GM12878 (cell line): ENCODE results near the gene SALL4. TPM values are rescaled to one million over a fixed set of nuclear protein-coding genes. Genes with fewer than 3 reads are reported as not detected.

Source experiments
- ATAC-seq: fragments of 200-7000 bp; cut with Tn5 transposase; 3 replicates; pipeline ENCODE4 v1.9.1; 2020; ENCODE audit warnings: mild to moderate bottlenecking, moderate library complexity
- BruUV-seq: library from RNA; stranded (reverse); fragments of 400-500 nt; replicated peaks from 2 replicates; lab custom pipeline; 2021; lab: Mats Ljungman, UMichigan
- CTCF ChIA-PET: fragments of 300-600 bp; sonication (Branson Sonifier 250); formaldehyde crosslinking; extraction: SDS; loops from one replicate; lab custom pipeline; 2021; ENCODE audit warnings: inconsistent platforms; lab: Yijun Ruan, JAX
- POLR2A ChIA-PET: fragments of 350-600 bp; formaldehyde crosslinking; extraction: SDS; loops from one replicate; lab custom pipeline; 2021; ENCODE audit warnings: inconsistent platforms; lab: Charles Lee
- RAD21 ChIA-PET: fragments of 300-600 bp; sonication (Branson Sonifier 250); formaldehyde crosslinking; loops from one replicate; lab custom pipeline; 2023; ENCODE audit warnings: antibody characterized with exemption; ENCODE audit not compliant: unreplicated experiment; lab: Charles Lee
- SMC1A ChIA-PET: fragments of 300-600 bp; sonication (Branson Sonifier 250); formaldehyde crosslinking; loops from one replicate; lab custom pipeline; 2023; ENCODE audit not compliant: unreplicated experiment, uncharacterized antibody; lab: Charles Lee
- DNase-seq: peaks from one replicate; pipeline ENCODE4 v3.0.0-alpha.2; 2011; ENCODE audit warnings: low read depth, low spot score
- FAIRE-seq: peaks from 3 replicates; lab custom pipeline; 2011; peaks lifted over from hg19 to GRCh38; lab: Jason Lieb, UNC
- H2AFZ ChIP-seq: 2 replicates; pipeline ENCODE4 v1.6.0; 2011; ENCODE audit warnings: low read depth, low read length, control low read depth; ENCODE audit not compliant: control insufficient read depth
- H3K27ac ChIP-seq: 2 replicates; pipeline ENCODE4 v1.5.1; 2011; ENCODE audit warnings: control low read depth; ENCODE audit not compliant: control insufficient read depth, insufficient read depth
- H3K27me3 ChIP-seq, 2 experiments: replicated peaks in 1 of 2; 2 replicates each; pipeline versions ENCODE4 v1.6.0 to v1.6.1; 2011; ENCODE audit warnings: low read length in 1 of 2; ENCODE audit not compliant: control insufficient read depth in 2 of 2, insufficient read depth in 2 of 2
- H3K36me3 ChIP-seq, 2 experiments: 2 replicates each; pipeline ENCODE4 v1.5.1; 2011; ENCODE audit warnings: low read length in 1 of 2; ENCODE audit not compliant: control insufficient read depth in 2 of 2, insufficient read depth in 2 of 2
- H3K4me1 ChIP-seq: 2 replicates; pipeline ENCODE4 v1.6.1; 2011; ENCODE audit warnings: mild to moderate bottlenecking, low read length, moderate library complexity, mixed read lengths; ENCODE audit not compliant: control insufficient read depth, insufficient read depth
- H3K4me2 ChIP-seq: 2 replicates; pipeline ENCODE4 v1.6.0; 2011; ENCODE audit warnings: control low read depth; ENCODE audit not compliant: control insufficient read depth, insufficient read depth
- H3K4me3 ChIP-seq: fragments of 200-600 bp; sonication (generic); 2 replicates; pipeline ENCODE4 v1.5.1; 2016
- H3K79me2 ChIP-seq: 2 replicates; pipeline ENCODE4 v1.6.0; 2011; ENCODE audit warnings: low read length; ENCODE audit not compliant: control insufficient read depth, insufficient read depth
- H3K9ac ChIP-seq: 2 replicates; pipeline ENCODE4 v1.8.0; 2011; ENCODE audit warnings: low read length, control low read depth, mixed read lengths; ENCODE audit not compliant: control insufficient read depth, insufficient read depth
- H3K9me3 ChIP-seq: replicated peaks from 3 replicates; pipeline ENCODE4 v1.5.1; 2011; ENCODE audit warnings: mild to moderate bottlenecking, low read length; ENCODE audit not compliant: control insufficient read depth, insufficient read depth
- H4K20me1 ChIP-seq: 2 replicates; pipeline ENCODE4 v1.6.0; 2011; ENCODE audit not compliant: control insufficient read depth, insufficient read depth
- ATF3 ChIP-seq: IDR thresholded peaks from 2 replicates; pipeline ENCODE4 v1.6.1; 2011; ENCODE audit warnings: low read depth, mild to moderate bottlenecking, low read length, moderate library complexity, borderline replicate concordance; ENCODE audit errors: extremely low read depth
- BMI1 ChIP-seq: fragments of 450-650 bp; IDR thresholded peaks from 2 replicates; pipeline ENCODE4 v1.6.1; 2016; ENCODE audit warnings: mild to moderate bottlenecking, moderate library complexity, borderline replicate concordance
- ELK1 ChIP-seq: IDR thresholded peaks from 2 replicates; pipeline ENCODE4 v1.6.1; 2012; ENCODE audit warnings: low read depth, low read length, improper control_type of control experiment
- EZH2 ChIP-seq: IDR thresholded peaks from 2 replicates; pipeline ENCODE4 v1.6.1; 2012; ENCODE audit warnings: low read depth, mild to moderate bottlenecking, control low read depth, inconsistent platforms, low read length, borderline replicate concordance; ENCODE audit not compliant: control insufficient read depth
- IKZF1 ChIP-seq: fragments of 450-650 bp; conservative IDR thresholded peaks from 2 replicates; pipeline ENCODE4 v1.6.1; 2017; ENCODE audit warnings: antibody characterized with exemption, mild to moderate bottlenecking
- IRF3 ChIP-seq: fragments of 450-650 bp; IDR thresholded peaks from 2 replicates; pipeline ENCODE4 v1.6.1; 2014; ENCODE audit warnings: mild to moderate bottlenecking
- KDM1A ChIP-seq: fragments of 200-600 bp; sonication (generic); IDR thresholded peaks from 2 replicates; pipeline ENCODE4 v1.6.1; 2016; ENCODE audit warnings: borderline replicate concordance
- MTA3 ChIP-seq: IDR thresholded peaks from 2 replicates; pipeline ENCODE4 v1.6.1; 2012; ENCODE audit warnings: low read length, inconsistent platforms, borderline replicate concordance
- NBN ChIP-seq: fragments of 450-650 bp; IDR thresholded peaks from 2 replicates; pipeline ENCODE4 v1.6.1; 2016
- NFIC ChIP-seq: IDR thresholded peaks from 2 replicates; pipeline ENCODE4 v1.6.1; 2012; ENCODE audit warnings: low read depth, mild to moderate bottlenecking, inconsistent platforms, low read length, moderate library complexity
- RAD21 ChIP-seq: IDR thresholded peaks from 2 replicates; pipeline ENCODE4 v1.6.1; 2011; ENCODE audit warnings: mild to moderate bottlenecking, low read depth, low read length, moderate library complexity; ENCODE audit not compliant: insufficient read depth
- RBBP5 ChIP-seq: fragments of 200-600 bp; sonication (generic); conservative IDR thresholded peaks from 2 replicates; pipeline ENCODE4 v1.6.1; 2016
- RELA ChIP-seq: fragments of 450-650 bp; IDR thresholded peaks from 2 replicates; pipeline ENCODE4 v1.8.0; 2014; ENCODE audit warnings: borderline replicate concordance; ENCODE audit not compliant: partially characterized antibody
- SPI1 ChIP-seq: IDR thresholded peaks from 2 replicates; pipeline ENCODE4 v1.6.1; 2011; ENCODE audit warnings: low read depth, mild to moderate bottlenecking, low read length, moderate library complexity, borderline replicate concordance; ENCODE audit not compliant: insufficient read depth
- WRNIP1 ChIP-seq: IDR thresholded peaks from 2 replicates; pipeline ENCODE4 v1.6.1; 2011; ENCODE audit warnings: low read depth, low read length, improper control_type of control experiment, borderline replicate concordance
- ZBTB33 ChIP-seq: fragments of 450-650 bp; IDR thresholded peaks from 2 replicates; pipeline ENCODE4 v1.6.1; 2017; ENCODE audit warnings: mild to moderate bottlenecking
- ZNF217 ChIP-seq: fragments of 450-650 bp; IDR thresholded peaks from 2 replicates; pipeline ENCODE4 v1.6.1; 2017; ENCODE audit warnings: antibody characterized with exemption, mild to moderate bottlenecking
- WGBS: methylation state at CpG from one replicate; pipeline ENCODE4 v1.1.6; 2016; ENCODE audit warnings: low lambda C conversion rate; ENCODE audit not compliant: insufficient replicate concordance, insufficient coverage; ENCODE audit errors: missing lambda C conversion rate; 5-methylcytosine and 5-hydroxymethylcytosine counted together
- in situ Hi-C: fragments of 300-500 bp; cut with MboI; formaldehyde crosslinking; loops from 9 replicates; pipeline ENCODE4 v1.14.3; 2018; ENCODE audit warnings: mixed read lengths
- intact Hi-C: fragments of 100-400 bp; cut with micrococcal nuclease; formaldehyde crosslinking; loops from one replicate; pipeline ENCODE4 v1.14.2; 2022; ENCODE audit not compliant: unreplicated experiment
- polyA plus RNA-seq, 11 experiments: library from polyadenylated mRNA; depleted of rRNA in 4 of 11; unstranded in 6 of 11; stranded (reverse) in 5 of 11; fragments of >200 nt; fragmentation: Nextera tagmentation in 4 of 11; fragmentation: Illumina TruSeq in 1 of 11; extraction: Ambion mirVana in 4 of 11; extraction: Trizol in 1 of 11; gene quantifications; 1 replicate in 1 of 11; 2 replicates in 10 of 11; pipeline versions ENCODE4 v1.2.1 to v1.2.3, GENCODE V29; 2011 to 2016; ENCODE audit warnings: inconsistent platforms in 2 of 11, missing spikeins in 2 of 11, low read depth in 1 of 11
- total RNA-seq, 4 experiments: library from RNA; depleted of rRNA in 3 of 4; stranded (reverse); fragments of >200 nt in 3 of 4; fragmentation: Illumina TruSeq in 1 of 4; extraction: Trizol in 1 of 4; gene quantifications; 2 replicates each; pipeline versions ENCODE4 v1.2.1 to v1.2.3, GENCODE V29; 2013 to 2021
- TF ChIP-seq, protein P1 (sequence below): IDR thresholded peaks from 2 replicates; pipeline ENCODE4 v1.6.1; 2012; ENCODE audit warnings: mild to moderate bottlenecking, low read depth, low read length

Gene SALL4
- total and polyA plus RNA-seq, 10 of the 15 experiments (the other 5 are each of a cell fraction or from before 2014, with no cell fraction given): 0.08 to 1.1 (median 0.23) TPM; not detected in 7

DNA sequence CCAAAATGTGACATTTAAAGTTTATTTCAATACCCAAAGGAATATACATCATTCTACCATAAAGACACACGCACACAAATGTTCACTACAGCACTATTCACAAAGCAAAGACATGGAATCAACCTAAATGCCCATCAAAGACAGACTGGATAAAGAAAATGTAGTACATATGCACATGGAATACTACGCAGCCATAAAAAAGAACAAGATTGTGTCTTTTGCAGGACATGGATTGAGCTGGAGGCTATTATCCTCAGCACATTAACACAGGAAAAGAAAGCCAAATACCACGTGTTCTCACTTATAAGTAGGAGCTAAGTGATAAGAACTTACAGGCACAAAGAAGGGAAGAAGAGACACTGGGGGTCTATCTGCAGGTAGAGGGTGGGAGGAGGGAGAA lies 56.5 kb downstream of the SALL4 start:
- H3K36me3 ChIP-seq: no peaks in the 10 kb centered on the region
- SMC1A ChIA-PET: no interaction called here
- H3K9ac ChIP-seq: no peak overlapping the region
- DNase-seq (no peak), FAIRE-seq (no peak), ATAC-seq (no peak)
- H3K4me1 ChIP-seq: no peaks in the 10 kb centered on the region
- CTCF ChIA-PET: no interaction called here
- H3K4me3 ChIP-seq: no peak overlapping the region
- H3K79me2 ChIP-seq: no peaks in the 10 kb centered on the region
- in situ Hi-C loops: no loop called here
- POLR2A ChIA-PET: interaction anchor here (0.6 kb wide), 2 partner anchors 209 to 373 kb away, joined by 3 read pairs; no protein-coding TSS in a partner anchor
- intact Hi-C loops: no loop called here
- no peak overlapping the region for H3K27ac ChIP-seq
- H2AFZ ChIP-seq: no peak overlapping the region
- 27% methylated on average over 3 of the region's 3 CpGs for WGBS
- H4K20me1 ChIP-seq: no peaks in the 10 kb centered on the region
- no peaks in the 10 kb centered on the region for H3K9me3 ChIP-seq
- no peaks in the 10 kb centered on the region for H3K27me3 ChIP-seq
- no peak overlapping the region for H3K4me2 ChIP-seq
- BruUV-seq: no TSS peak
- TF ChIP-seq MTA3 (no peak), NFIC (no peak), NBN (no peak), ATF3 (no peak), IRF3 (no peak), RELA (no peak), WRNIP1 (no peak), IKZF1 (no peak), ELK1 (no peak), KDM1A (no peak), BMI1 (no peak), RAD21 (no peak), EZH2 (no peak), ZNF217 (no peak), RBBP5 (no peak), SPI1 (no peak), ZBTB33 (no peak)
- TF ChIP-seq, protein P1, sequence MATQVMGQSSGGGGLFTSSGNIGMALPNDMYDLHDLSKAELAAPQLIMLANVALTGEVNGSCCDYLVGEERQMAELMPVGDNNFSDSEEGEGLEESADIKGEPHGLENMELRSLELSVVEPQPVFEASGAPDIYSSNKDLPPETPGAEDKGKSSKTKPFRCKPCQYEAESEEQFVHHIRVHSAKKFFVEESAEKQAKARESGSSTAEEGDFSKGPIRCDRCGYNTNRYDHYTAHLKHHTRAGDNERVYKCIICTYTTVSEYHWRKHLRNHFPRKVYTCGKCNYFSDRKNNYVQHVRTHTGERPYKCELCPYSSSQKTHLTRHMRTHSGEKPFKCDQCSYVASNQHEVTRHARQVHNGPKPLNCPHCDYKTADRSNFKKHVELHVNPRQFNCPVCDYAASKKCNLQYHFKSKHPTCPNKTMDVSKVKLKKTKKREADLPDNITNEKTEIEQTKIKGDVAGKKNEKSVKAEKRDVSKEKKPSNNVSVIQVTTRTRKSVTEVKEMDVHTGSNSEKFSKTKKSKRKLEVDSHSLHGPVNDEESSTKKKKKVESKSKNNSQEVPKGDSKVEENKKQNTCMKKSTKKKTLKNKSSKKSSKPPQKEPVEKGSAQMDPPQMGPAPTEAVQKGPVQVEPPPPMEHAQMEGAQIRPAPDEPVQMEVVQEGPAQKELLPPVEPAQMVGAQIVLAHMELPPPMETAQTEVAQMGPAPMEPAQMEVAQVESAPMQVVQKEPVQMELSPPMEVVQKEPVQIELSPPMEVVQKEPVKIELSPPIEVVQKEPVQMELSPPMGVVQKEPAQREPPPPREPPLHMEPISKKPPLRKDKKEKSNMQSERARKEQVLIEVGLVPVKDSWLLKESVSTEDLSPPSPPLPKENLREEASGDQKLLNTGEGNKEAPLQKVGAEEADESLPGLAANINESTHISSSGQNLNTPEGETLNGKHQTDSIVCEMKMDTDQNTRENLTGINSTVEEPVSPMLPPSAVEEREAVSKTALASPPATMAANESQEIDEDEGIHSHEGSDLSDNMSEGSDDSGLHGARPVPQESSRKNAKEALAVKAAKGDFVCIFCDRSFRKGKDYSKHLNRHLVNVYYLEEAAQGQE: no peak
- TF ChIP-seq, all 136 proteins: peak for 0
- RAD21 ChIA-PET: no interaction called here
